Measurements from ENCODE around the gene PEX11A.
"Not testable (repeated sequence)": the region's sequence is repeated elsewhere in the genome, so short reads cannot be mapped to it uniquely, and the experiment has no call there.

The PEX11A gene

GRCh38 chr15:89690276-89691218 is at the start of gene PEX11A, which contains the start of gene WDR93:
Gene PEX11A, minus strand, starts transcription at chr15:89690754. Its CDS starts 122 bp downstream, at chr15:89690632.
Gene WDR93, plus strand, starts transcription at chr15:89690811. Its CDS starts 10,936 bp downstream, at chr15:89701747.
- peak; percentile 82 for DNase-seq

- peak; percentile 49 for DNase-seq
Observed at GRCh38 chr15:89740137-89740536, 49.6 kb upstream of the PEX11A start.

- DNase-seq: no peak
Observed at GRCh38 chr15:89735773-89736172, 45.2 kb upstream of the PEX11A start.

GRCh38 chr15:89732451-89733172 is 42.1 kb upstream of the PEX11A start:
- no peak for DNase-seq

- no peak for DNase-seq
Observed at GRCh38 chr15:89731275-89731674, 40.7 kb upstream of the PEX11A start.

- DNase-seq: no peak
Observed at GRCh38 chr15:89728254-89728653, 37.7 kb upstream of the PEX11A start.

- no peak for DNase-seq
Observed at GRCh38 chr15:89725064-89725463, 34.5 kb upstream of the PEX11A start.

- no peak for DNase-seq
Observed at GRCh38 chr15:89724621-89725020, 34.1 kb upstream of the PEX11A start.

GRCh38 chr15:89723031-89723430 is 32.5 kb upstream of the PEX11A start:
- no peak for DNase-seq

GRCh38 chr15:89714775-89715174 is 24.2 kb upstream of the PEX11A start:
- no peak for DNase-seq

GRCh38 chr15:89707577-89707976 is 17.0 kb upstream of the PEX11A start:
- DNase-seq: no peak

- no peak for DNase-seq
Observed at GRCh38 chr15:89704411-89704810, 13.9 kb upstream of the PEX11A start.

GRCh38 chr15:89695198-89695597 is 4.6 kb upstream of the PEX11A start:
- no peak for DNase-seq

GRCh38 chr15:89693696-89694095 is 3.1 kb upstream of the PEX11A start:
- DNase-seq: no peak

- DNase-seq: no peak
Observed at GRCh38 chr15:89693091-89693490, 2.5 kb upstream of the PEX11A start.

GRCh38 chr15:89689930-89690275 is 651 bp downstream of the PEX11A start:
- not testable (repeated sequence) for DNase-seq

GRCh38 chr15:89686522-89686921 is 4.0 kb downstream of the PEX11A start:
- DNase-seq: no peak

- DNase-seq: no peak
Observed at GRCh38 chr15:89685995-89686394, 4.6 kb downstream of the PEX11A start.

GRCh38 chr15:89681146-89681545 is 9.4 kb downstream of the PEX11A start:
- DNase-seq: no peak

GRCh38 chr15:89680282-89680873 is 10.2 kb downstream of the PEX11A start:
- DNase-seq: no peak

- no peak for DNase-seq
Observed at GRCh38 chr15:89679212-89679611, 11.3 kb downstream of the PEX11A start, which contains the start of gene PLIN1. Gene PLIN1, minus strand, starts transcription at chr15:89679367. Its CDS starts 1,878 bp downstream, at chr15:89677489.

GRCh38 chr15:89677381-89677780 is 13.2 kb downstream of the PEX11A start:
- no peak for DNase-seq

- no peak for DNase-seq
Observed at GRCh38 chr15:89675606-89676005, 14.9 kb downstream of the PEX11A start.
